Fibroblast of lung (primary cell): ENCODE results near the gene LRRC3. TPM values are rescaled to one million over a fixed set of nuclear protein-coding genes. Genes with fewer than 3 reads are reported as not detected.

Experiments
- DNase-seq, 2 donors: peaks; one replicate each; pipeline versions ENCODE4 v3.0.0 to v3.0.0-alpha.2; 2010; ENCODE audit warnings: low read depth in 2 of 2
- H2AFZ ChIP-seq: 2 replicates; pipeline ENCODE4 v1.5.1; 2012; ENCODE audit warnings: low read length, control low read depth, inconsistent platforms
- H3K27ac ChIP-seq: 2 replicates; pipeline ENCODE4 v1.5.1; 2011; ENCODE audit warnings: low read length, control low read depth; ENCODE audit not compliant: insufficient read depth
- H3K27me3 ChIP-seq: 2 replicates; pipeline ENCODE4 v1.5.1; 2011; ENCODE audit warnings: mild to moderate bottlenecking, low read length; ENCODE audit not compliant: control insufficient read depth, insufficient read depth
- H3K36me3 ChIP-seq: 2 replicates; pipeline ENCODE4 v1.5.1; 2011; ENCODE audit warnings: low read length; ENCODE audit not compliant: control insufficient read depth, insufficient read depth
- H3K4me1 ChIP-seq: 2 replicates; pipeline ENCODE4 v1.5.1; 2011; ENCODE audit warnings: low read length; ENCODE audit not compliant: control insufficient read depth, insufficient read depth; ENCODE audit errors: extremely low read depth
- H3K4me2 ChIP-seq: 2 replicates; pipeline ENCODE4 v1.5.1; 2011; ENCODE audit warnings: low read length, control low read depth; ENCODE audit not compliant: insufficient read depth; ENCODE audit errors: extremely low read depth
- H3K4me3 ChIP-seq, 4 experiments: fragments of 200-600 bp in 1 of 4; sonication (generic) in 1 of 4; replicated peaks in 1 of 4; 2 replicates each; pipeline ENCODE4 v1.5.1; 2011 to 2016; ENCODE audit warnings: low read length in 4 of 4, low read depth in 3 of 4, mild to moderate bottlenecking in 3 of 4, control low read depth in 2 of 4, inconsistent platforms in 1 of 4, mixed read lengths in 1 of 4; ENCODE audit not compliant: insufficient read depth in 1 of 4; ENCODE audit errors: control extremely low read depth in 1 of 4
- H3K79me2 ChIP-seq: 2 replicates; pipeline ENCODE4 v1.5.1; 2012; ENCODE audit warnings: mild to moderate bottlenecking, low read length, inconsistent platforms; ENCODE audit not compliant: control insufficient read depth, insufficient read depth
- H3K9ac ChIP-seq: 2 replicates; pipeline ENCODE4 v1.5.1; 2011; ENCODE audit warnings: mild to moderate bottlenecking, low read length, control low read depth; ENCODE audit not compliant: insufficient read depth
- H3K9me3 ChIP-seq: 2 replicates; pipeline ENCODE4 v1.5.1; 2012; ENCODE audit warnings: low read depth, low read length; ENCODE audit not compliant: control insufficient read depth, insufficient read depth
- H4K20me1 ChIP-seq: 2 replicates; pipeline ENCODE4 v1.5.1; 2011; ENCODE audit warnings: low read length; ENCODE audit not compliant: control insufficient read depth, insufficient read depth; ENCODE audit errors: extremely low read depth
- EZH2 ChIP-seq: IDR thresholded peaks from 2 replicates; pipeline ENCODE4 v1.5.1; 2012; ENCODE audit warnings: low read length, control low read depth, mild to moderate bottlenecking; ENCODE audit errors: missing control alignments
- polyA plus RNA-seq, 2 donors: library from polyadenylated mRNA; depleted of rRNA in 1 of 2; stranded (reverse) in 1 of 2; unstranded in 1 of 2; fragments of >200 nt; gene quantifications; 2 replicates each; pipeline ENCODE4 v1.2.1, GENCODE V29; 2011 to 2012; ENCODE audit warnings: missing spikeins in 1 of 2
- total RNA-seq: library from RNA; depleted of rRNA; stranded (reverse); fragments of >200 nt; gene quantifications from 2 replicates; pipeline ENCODE4 v1.2.1, GENCODE V29; 2014
- TF ChIP-seq, protein P1 (sequence below), 2 donors: IDR thresholded peaks in 1 of 2; conservative IDR thresholded peaks in 1 of 2; 1 replicate in 1 of 2; 2 replicates in 1 of 2; pipeline ENCODE4 v1.5.1; 2011 to 2012; ENCODE audit warnings: low read length in 2 of 2, control low read depth in 1 of 2, inconsistent platforms in 1 of 2, low read depth in 1 of 2, mild to moderate bottlenecking in 1 of 2

The LRRC3 gene
- total and polyA plus RNA-seq, 2 donors (not counting 1 experiment from before 2014, with no cell fraction given) = 0.50 to 0.52 TPM

DNA sequence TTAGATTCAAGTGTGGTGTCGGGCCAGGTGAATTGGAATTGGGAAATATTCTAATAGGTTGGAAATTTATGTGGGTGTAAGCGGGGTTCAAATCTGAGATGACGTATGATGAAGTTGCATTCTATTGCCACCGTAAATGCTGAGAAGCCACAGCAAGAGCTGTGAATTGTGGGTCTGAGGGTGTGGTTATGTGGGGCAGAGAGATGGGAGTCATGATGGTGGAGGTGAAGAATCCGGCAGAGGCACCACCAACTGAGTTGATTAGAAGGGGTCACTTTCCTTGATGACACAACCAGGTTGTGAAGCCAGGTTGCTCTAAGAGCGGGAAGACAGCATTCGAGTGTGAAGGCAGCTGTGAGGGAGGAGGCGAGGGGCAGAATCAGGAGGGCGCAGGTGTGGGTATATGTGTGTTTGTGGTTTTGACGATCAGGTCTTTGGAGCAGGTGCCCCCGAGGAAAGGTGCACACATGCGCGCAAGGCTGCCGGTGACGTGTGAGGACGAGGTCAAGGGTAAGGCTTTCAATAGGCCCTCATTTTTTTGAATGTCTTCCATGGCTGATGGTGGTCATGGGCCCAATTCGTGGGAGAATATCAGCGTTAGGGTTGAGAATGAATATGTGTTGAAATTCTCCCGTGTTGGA lies 18.7 kb downstream of the LRRC3 start:
- H4K20me1 ChIP-seq = no peaks in the 10 kb centered on the region
- no peak for DNase-seq
- H3K27ac ChIP-seq = no peak overlapping the region
- H3K79me2 ChIP-seq = no peaks in the 10 kb centered on the region
- no peak overlapping the region for H3K9ac ChIP-seq
- H3K4me1 ChIP-seq = no peaks in the 10 kb centered on the region
- no peaks in the 10 kb centered on the region for H3K27me3 ChIP-seq
- H3K4me3 ChIP-seq = no peak overlapping the region
- H3K9me3 ChIP-seq = no peaks in the 10 kb centered on the region
- H2AFZ ChIP-seq = no peak overlapping the region
- TF ChIP-seq, protein P1, sequence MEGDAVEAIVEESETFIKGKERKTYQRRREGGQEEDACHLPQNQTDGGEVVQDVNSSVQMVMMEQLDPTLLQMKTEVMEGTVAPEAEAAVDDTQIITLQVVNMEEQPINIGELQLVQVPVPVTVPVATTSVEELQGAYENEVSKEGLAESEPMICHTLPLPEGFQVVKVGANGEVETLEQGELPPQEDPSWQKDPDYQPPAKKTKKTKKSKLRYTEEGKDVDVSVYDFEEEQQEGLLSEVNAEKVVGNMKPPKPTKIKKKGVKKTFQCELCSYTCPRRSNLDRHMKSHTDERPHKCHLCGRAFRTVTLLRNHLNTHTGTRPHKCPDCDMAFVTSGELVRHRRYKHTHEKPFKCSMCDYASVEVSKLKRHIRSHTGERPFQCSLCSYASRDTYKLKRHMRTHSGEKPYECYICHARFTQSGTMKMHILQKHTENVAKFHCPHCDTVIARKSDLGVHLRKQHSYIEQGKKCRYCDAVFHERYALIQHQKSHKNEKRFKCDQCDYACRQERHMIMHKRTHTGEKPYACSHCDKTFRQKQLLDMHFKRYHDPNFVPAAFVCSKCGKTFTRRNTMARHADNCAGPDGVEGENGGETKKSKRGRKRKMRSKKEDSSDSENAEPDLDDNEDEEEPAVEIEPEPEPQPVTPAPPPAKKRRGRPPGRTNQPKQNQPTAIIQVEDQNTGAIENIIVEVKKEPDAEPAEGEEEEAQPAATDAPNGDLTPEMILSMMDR (conservative IDR thresholded peaks at IDR 0.05 in 1 of 2, IDR thresholded peaks at IDR 0.05 in 1 of 2; ENCODE audit: low read depth in 1 of 2, low read length in 2 of 2) = no peak
- no peak for TF ChIP-seq EZH2
- H3K4me2 ChIP-seq = no peak overlapping the region
- no peaks in the 10 kb centered on the region for H3K36me3 ChIP-seq

DNA sequence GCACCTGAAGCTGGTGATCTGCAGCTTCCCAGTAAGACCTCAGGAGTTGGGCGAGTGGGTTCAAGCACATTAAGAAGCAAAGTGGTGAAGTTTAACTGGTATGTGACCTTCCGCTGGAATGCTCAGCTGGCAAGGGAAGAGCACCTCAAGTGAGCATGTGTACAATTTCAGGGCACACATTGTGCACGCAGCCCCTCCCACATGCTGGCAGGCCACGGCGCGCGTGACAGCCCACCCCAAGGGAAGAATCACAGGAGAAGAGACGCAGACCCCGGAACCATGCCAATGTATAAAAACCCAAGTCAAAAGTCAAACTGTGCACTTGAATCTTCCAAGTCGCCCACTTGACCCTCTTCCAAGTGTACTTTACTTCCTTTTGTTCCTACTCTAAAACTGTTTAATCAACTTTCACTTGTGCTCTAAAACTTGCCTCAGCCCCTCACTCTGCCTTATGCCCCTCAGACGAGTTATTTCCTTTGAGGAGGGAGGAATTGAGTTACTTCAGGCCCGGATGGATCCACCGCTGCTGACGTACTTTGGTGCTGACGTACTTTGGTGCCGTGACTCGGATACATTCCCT lies 20.0 kb downstream of the LRRC3 start:
- no peak overlapping the region for H3K27ac ChIP-seq
- no peak overlapping the region for H3K4me3 ChIP-seq
- H3K4me2 ChIP-seq = no peak overlapping the region
- no peaks in the 10 kb centered on the region for H3K36me3 ChIP-seq
- H2AFZ ChIP-seq = no peak overlapping the region
- TF ChIP-seq, protein P1 (conservative IDR thresholded peaks at IDR 0.05 in 1 of 2, IDR thresholded peaks at IDR 0.05 in 1 of 2; ENCODE audit: low read depth in 1 of 2, low read length in 2 of 2) = no peak
- no peak for TF ChIP-seq EZH2
- DNase-seq = no peak
- H4K20me1 ChIP-seq = no peaks in the 10 kb centered on the region
- H3K9ac ChIP-seq = no peak overlapping the region
- no peaks in the 10 kb centered on the region for H3K27me3 ChIP-seq
- H3K9me3 ChIP-seq = no peaks in the 10 kb centered on the region
- H3K4me1 ChIP-seq = no peaks in the 10 kb centered on the region
- no peaks in the 10 kb centered on the region for H3K79me2 ChIP-seq

DNA sequence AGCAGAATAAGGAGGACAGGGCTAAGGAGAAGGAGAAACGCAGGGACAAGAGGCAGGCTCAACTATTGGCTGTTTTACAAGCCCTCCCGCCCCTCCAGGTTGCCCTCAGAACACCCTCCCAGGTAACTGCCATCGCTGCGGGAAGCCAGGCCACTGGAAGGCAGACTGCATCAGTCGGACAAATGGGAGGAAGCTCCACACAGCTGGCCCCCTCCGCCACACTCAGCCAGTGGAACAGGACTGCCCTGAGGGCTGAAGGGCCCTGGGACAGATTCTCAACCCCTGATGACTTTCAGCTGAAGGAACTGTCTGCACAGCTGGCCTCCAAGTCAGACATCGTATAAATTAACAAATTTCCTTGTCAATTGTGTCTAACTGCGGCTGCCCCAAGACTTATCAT lies 21.8 kb downstream of the LRRC3 start:
- H3K9me3 ChIP-seq = no peaks in the 10 kb centered on the region
- DNase-seq = no peak
- H3K9ac ChIP-seq = no peak overlapping the region
- no peaks in the 10 kb centered on the region for H4K20me1 ChIP-seq
- no peak overlapping the region for H3K4me3 ChIP-seq
- H3K4me1 ChIP-seq = no peaks in the 10 kb centered on the region
- no peak overlapping the region for H3K27ac ChIP-seq
- H2AFZ ChIP-seq = no peak overlapping the region
- H3K79me2 ChIP-seq = no peaks in the 10 kb centered on the region
- no peak for TF ChIP-seq EZH2
- TF ChIP-seq, protein P1 (conservative IDR thresholded peaks at IDR 0.05 in 1 of 2, IDR thresholded peaks at IDR 0.05 in 1 of 2; ENCODE audit: low read depth in 1 of 2, low read length in 2 of 2) = no peak
- no peaks in the 10 kb centered on the region for H3K36me3 ChIP-seq
- H3K27me3 ChIP-seq = no peaks in the 10 kb centered on the region
- no peak overlapping the region for H3K4me2 ChIP-seq
